HUDEP-2 (cell line): ENCODE results near the gene ENO1.
A peak's percentile ranks its signal among the peaks of the same experiment; 100 is the strongest.
"Not testable (repeated sequence)": the region's sequence is repeated elsewhere in the genome, so short reads cannot be mapped to it uniquely, and the experiment has no call there.

Experiments
- DNase-seq, 76 experiments: peaks; one replicate each; lab custom pipeline; 2025; ENCODE audit not compliant: unreplicated experiment in 76 of 76; lab: John Stamatoyannopoulos, UW

ENO1 gene

GRCh38 chr1:8897505-8897904 lies 19.0 kb upstream of the ENO1 start:
- not testable (repeated sequence) for DNase-seq

GRCh38 chr1:8896775-8897174 lies 18.3 kb upstream of the ENO1 start:
- not testable (repeated sequence) for DNase-seq

- DNase-seq, result no peak
These were observed 13.5 kb upstream of the ENO1 start for GRCh38 chr1:8892026-8892425.

GRCh38 chr1:8891401-8891800 lies 12.9 kb upstream of the ENO1 start:
- DNase-seq, result no peak

GRCh38 chr1:8889925-8890785 lies 11.7 kb upstream of the ENO1 start:
- DNase-seq, result no peak

- DNase-seq, result no peak
These were observed 10.8 kb upstream of the ENO1 start for GRCh38 chr1:8889103-8889846.

- DNase-seq, result no peak
These were observed 8.1 kb upstream of the ENO1 start for GRCh38 chr1:8886589-8886988.

- not testable (repeated sequence) for DNase-seq
These were observed 7.6 kb upstream of the ENO1 start for GRCh38 chr1:8886031-8886524.

- not testable (repeated sequence) for DNase-seq
These were observed 5.6 kb upstream of the ENO1 start for GRCh38 chr1:8884105-8884504.

GRCh38 chr1:8883491-8883890 lies 5.0 kb upstream of the ENO1 start:
- no peak for DNase-seq

- DNase-seq, result peak in 73 of 76 experiments; percentile 7 to 93 (median 69)
These were observed 1.6 kb upstream of the ENO1 start for GRCh38 chr1:8879922-8880676.

GRCh38 chr1:8879464-8879921 lies 1.0 kb upstream of the ENO1 start:
- DNase-seq, result peak in 1 of 76 experiments; percentile 4

- peak; percentile 38 to 97 (median 90) for DNase-seq
These were observed 395 bp upstream of the ENO1 start for GRCh38 chr1:8878698-8879463.

- no peak for DNase-seq
These were observed 2.4 kb downstream of the ENO1 start for GRCh38 chr1:8876087-8876486.

GRCh38 chr1:8875216-8875861 lies 3.1 kb downstream of the ENO1 start:
- DNase-seq, result no peak

- DNase-seq, result no peak
These were observed 4.0 kb downstream of the ENO1 start for GRCh38 chr1:8874230-8875201.

GRCh38 chr1:8873506-8874229 lies 4.8 kb downstream of the ENO1 start:
- DNase-seq, result peak in 71 of 76 experiments; percentile 12 to 87 (median 66)

- no peak for DNase-seq
These were observed 5.5 kb downstream of the ENO1 start for GRCh38 chr1:8873001-8873400.
